Ishikawa (cell line): ENCODE data around the gene GRID2IP.

Experiments
- CEBPB ChIP-seq: IDR thresholded peaks from 2 replicates; pipeline ENCODE4 v1.6.1; 2012
- CREB1 ChIP-seq: IDR thresholded peaks from 2 replicates; pipeline ENCODE4 v1.6.1; 2012; ENCODE audit warnings: low read depth
- EGR1 ChIP-seq: IDR thresholded peaks from 2 replicates; pipeline ENCODE4 v1.6.1; 2012
- EP300 ChIP-seq: IDR thresholded peaks from 2 replicates; pipeline ENCODE4 v1.6.1; 2012; ENCODE audit warnings: borderline replicate concordance
- FOXM1 ChIP-seq: IDR thresholded peaks from 2 replicates; pipeline ENCODE4 v1.6.1; 2012; ENCODE audit warnings: low read depth, borderline replicate concordance
- MAX ChIP-seq: IDR thresholded peaks from 2 replicates; pipeline ENCODE4 v1.6.1; 2012
- NFIC ChIP-seq: IDR thresholded peaks from 2 replicates; pipeline ENCODE4 v1.6.1; 2012
- RAD21 ChIP-seq: IDR thresholded peaks from 2 replicates; pipeline ENCODE4 v1.6.1; 2012; ENCODE audit warnings: low read depth
- REST ChIP-seq: IDR thresholded peaks from 2 replicates; pipeline ENCODE4 v1.6.1; 2012; ENCODE audit warnings: low read depth, mild to moderate bottlenecking
- TAF1 ChIP-seq: IDR thresholded peaks from 2 replicates; pipeline ENCODE4 v1.6.1; 2012; ENCODE audit warnings: low read depth, mild to moderate bottlenecking
- TCF12 ChIP-seq: IDR thresholded peaks from 2 replicates; pipeline ENCODE4 v1.6.1; 2012; ENCODE audit warnings: low read depth
- TEAD4 ChIP-seq: IDR thresholded peaks from 2 replicates; pipeline ENCODE4 v1.6.1; 2012
- USF1 ChIP-seq: IDR thresholded peaks from 2 replicates; pipeline ENCODE4 v1.6.1; 2012
- YY1 ChIP-seq: IDR thresholded peaks from 2 replicates; pipeline ENCODE4 v1.6.1; 2012; ENCODE audit warnings: low read depth

- TF ChIP-seq RAD21 (no peak), YY1 (no peak), NFIC (no peak), TCF12 (no peak), FOXM1 (no peak), EP300 (no peak), CREB1 (no peak), CEBPB (no peak), USF1 (no peak), REST (no peak), MAX (no peak), TAF1 (no peak), TEAD4 (no peak), EGR1 (no peak)
These were observed 38.0 kb upstream of the GRID2IP start for GRCh38 chr7:6589151-6589828.
